Hematopoietic multipotent progenitor cell (in vitro differentiated cells): ENCODE results near the gene MYO5B. TPM values are rescaled to one million over a fixed set of nuclear protein-coding genes. Genes with fewer than 3 reads are reported as not detected.
"Not testable (repeated sequence)": the region's sequence is repeated elsewhere in the genome, so short reads cannot be mapped to it uniquely, and the experiment has no call there.

ENCODE experiments used
- DNase-seq, 3 donors: peaks; one replicate each; pipeline ENCODE4 v3.0.0-alpha.2; 2011 to 2015; ENCODE audit warnings: low read depth in 2 of 3, low spot score in 2 of 3
- total RNA-seq: library from RNA; depleted of rRNA; stranded (reverse); fragments of >200 nt; gene quantifications from one replicate; pipeline ENCODE4 v1.2.3, GENCODE V29; 2012

Gene MYO5B
- total RNA-seq, 1 donor, result under 0.01 TPM

GRCh38 chr18:50107468-50107977 lies 87.4 kb downstream of the MYO5B start:
- no peak for DNase-seq

- no peak for DNase-seq
These were observed 89.9 kb downstream of the MYO5B start for GRCh38 chr18:50105027-50105426.

GRCh38 chr18:50104421-50104820 lies 90.5 kb downstream of the MYO5B start:
- DNase-seq, result no peak

GRCh38 chr18:50099725-50100407 lies 95.1 kb downstream of the MYO5B start:
- no peak for DNase-seq

- no peak for DNase-seq
These were observed 97.2 kb downstream of the MYO5B start for GRCh38 chr18:50097702-50098101.

DNA sequence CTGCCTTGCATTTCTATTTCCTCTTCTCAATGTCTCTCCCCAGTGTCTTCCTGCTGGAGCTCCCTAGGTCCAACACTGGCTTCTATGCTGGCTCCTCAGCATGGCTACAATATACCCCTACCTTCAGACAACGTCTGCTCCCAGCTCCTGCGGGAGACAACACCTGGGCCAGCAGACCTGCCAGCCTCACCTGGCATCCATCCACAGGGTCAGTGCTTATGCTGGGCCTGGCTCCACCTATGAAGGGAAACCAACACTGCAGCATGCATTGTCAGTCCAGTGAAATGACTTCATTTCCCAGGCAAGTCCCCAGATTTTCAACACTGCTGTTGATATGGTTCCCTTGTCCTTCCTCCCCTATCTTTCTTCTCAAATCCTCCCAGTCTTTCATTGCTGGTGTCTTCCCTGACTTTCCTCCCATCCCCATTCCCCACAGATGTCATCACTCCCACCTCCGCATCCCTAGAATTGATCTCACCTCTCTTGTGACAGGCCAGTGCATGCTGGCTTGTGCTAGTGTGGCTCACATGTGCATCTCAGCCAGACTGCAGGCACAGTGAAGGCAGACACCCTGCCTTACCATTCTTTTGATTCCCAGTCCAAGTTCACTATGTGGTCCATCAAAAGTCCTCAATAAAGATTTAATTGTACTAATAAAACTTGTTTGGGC lies 98.0 kb downstream of the MYO5B start:
- DNase-seq, result no peak

- DNase-seq, result not testable (repeated sequence)
These were observed 100.2 kb downstream of the MYO5B start for GRCh38 chr18:50094786-50095185.

DNA sequence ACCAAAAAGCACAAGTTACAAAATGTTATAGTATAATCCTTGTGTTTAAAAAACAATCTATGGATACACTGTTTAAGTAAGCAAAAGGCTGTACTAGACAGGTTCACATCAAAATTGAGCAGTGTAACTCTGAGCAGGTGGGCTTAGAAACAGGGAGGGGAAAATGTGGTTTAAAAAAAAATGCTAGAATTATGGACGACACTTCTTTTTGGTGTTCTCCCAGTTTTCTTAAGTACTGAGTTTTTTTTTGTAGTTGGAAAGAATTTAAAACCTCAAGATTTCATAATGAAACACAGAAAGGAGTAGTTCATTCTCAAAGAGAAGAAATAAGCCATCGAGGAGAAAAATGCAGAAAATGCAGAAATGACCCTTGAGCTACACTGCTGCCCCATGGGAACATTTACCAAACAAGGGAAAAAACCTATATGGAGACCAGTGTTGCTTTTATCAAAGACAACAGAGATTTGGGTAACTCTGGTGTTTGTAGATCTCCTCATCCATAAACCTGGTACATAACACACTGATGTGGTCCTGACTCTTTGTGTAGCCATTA lies 100.7 kb downstream of the MYO5B start:
- no peak for DNase-seq

- DNase-seq, result no peak
These were observed 101.4 kb downstream of the MYO5B start for GRCh38 chr18:50093366-50094064.

GRCh38 chr18:50092245-50092805 lies 102.6 kb downstream of the MYO5B start:
- DNase-seq, result no peak

DNA sequence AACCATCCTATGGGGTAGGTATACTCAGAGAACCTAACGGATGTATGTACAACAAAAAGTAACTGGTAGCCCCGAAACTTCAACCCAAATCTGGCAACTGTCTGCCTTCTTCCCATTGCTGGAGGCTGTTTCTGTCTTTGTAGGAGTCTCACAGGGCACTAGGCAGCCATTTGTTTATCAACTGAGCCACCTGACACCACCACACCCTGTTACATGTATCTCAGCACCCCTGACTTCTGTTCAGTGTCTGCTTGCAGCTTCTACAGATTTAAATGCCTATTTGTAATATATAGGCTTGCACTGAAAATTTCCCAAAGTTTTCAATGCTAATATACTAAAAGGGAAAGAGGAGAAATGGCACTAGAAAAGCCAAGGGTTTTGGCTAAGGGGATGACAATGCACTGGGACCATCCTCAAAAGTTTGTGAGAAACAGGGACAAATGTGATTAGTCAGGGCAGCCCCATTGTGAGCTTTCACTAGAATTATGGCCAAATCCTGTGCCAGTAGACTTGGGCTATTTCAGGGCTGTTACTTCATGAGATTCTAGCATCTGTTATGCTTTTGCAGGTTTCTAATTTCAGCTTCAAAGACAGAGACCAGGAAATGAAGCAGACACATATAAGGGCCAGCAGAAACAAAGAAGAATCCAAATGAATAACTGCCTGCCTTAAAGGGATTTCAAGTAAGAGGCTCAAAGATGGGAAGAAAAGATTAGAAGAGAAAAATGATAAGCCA lies 103.3 kb downstream of the MYO5B start:
- no peak for DNase-seq

GRCh38 chr18:50090370-50091312 lies 104.3 kb downstream of the MYO5B start:
- no peak for DNase-seq

- DNase-seq, result no peak
These were observed 105.2 kb downstream of the MYO5B start for GRCh38 chr18:50089702-50090101.

- DNase-seq, result no peak
These were observed 111.2 kb downstream of the MYO5B start for GRCh38 chr18:50083708-50084107.

- no peak for DNase-seq
These were observed 113.9 kb downstream of the MYO5B start for GRCh38 chr18:50080932-50081560.

DNA sequence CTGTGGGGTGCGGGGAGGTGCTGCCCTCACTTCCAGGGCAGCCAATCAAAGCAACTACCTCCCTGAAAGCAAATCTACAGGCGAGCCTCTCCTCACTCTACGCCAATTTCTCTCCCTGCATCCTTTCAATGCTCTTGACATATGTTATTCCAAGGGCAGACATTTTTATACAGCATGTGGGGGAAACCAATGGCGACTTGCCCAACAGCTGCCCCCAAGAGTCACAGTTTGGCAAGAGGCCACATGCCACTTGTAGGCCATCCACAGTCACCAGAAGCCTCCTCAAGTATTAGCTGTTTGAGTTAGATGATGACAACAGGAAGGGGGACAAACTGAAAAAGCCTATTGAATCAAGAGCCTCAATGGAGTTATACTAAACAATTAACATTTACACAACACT lies 114.6 kb downstream of the MYO5B start:
- no peak for DNase-seq

DNA sequence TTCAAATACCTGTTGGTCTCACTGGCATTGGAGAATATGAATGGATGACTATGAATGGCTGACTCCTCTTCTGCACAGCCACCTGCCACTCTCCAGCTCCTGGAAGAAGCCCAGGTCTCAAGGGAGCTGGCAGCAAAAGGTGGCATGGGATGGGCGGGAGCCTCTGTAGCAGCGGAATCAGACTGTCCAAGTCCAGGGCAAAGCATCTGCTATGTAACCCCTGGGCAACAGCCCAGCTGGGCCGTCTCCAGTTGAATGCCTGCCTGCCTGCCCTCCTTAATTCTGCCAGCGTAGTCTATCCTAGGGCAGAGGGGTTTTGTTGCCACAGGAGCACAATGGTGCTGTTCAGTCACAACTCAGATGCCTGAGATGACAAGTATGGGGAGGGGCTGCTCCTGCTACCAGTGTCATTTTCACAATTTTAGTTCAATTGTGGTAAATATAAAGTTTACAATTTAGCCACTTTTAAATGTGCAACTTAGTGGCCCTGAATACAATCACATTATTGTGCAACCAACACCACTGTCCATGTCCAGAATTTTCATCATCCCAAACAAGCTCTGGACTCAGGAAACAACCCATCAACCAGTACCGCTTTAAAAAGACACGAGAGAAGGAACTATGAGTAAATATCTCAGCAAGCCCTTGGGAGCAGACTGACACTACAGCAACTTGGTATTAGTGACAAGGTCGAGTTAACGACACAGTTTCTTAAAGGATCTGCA lies 115.2 kb downstream of the MYO5B start:
- DNase-seq, result no peak

- no peak for DNase-seq
These were observed 118.7 kb downstream of the MYO5B start for GRCh38 chr18:50076277-50076676.
